Left renal pelvis (tissue), 4 donors: Measurements from ENCODE around the gene LST1. TPM values are rescaled to one million over a fixed set of nuclear protein-coding genes. Genes with fewer than 3 reads are reported as not detected.
"Not testable (repeated sequence)": the region's sequence is repeated elsewhere in the genome, so short reads cannot be mapped to it uniquely, and the experiment has no call there.

Experiments used
- DNase-seq, 4 donors: peaks; one replicate each; pipeline ENCODE4 v3.0.0-alpha.2; 2013; ENCODE audit warnings: low read depth in 4 of 4, low spot score in 3 of 4
- polyA plus RNA-seq, 4 donors: library from polyadenylated mRNA; unstranded; fragments of 120-200 nt; gene quantifications; one replicate each; pipeline ENCODE4 v1.2.1, GENCODE V29; 2013; ENCODE audit not compliant: insufficient read length in 4 of 4

Gene LST1
- polyA plus RNA-seq = 10 to 100 TPM in 1 of 4 donors, 1 to 10 TPM in 3; 4.6 to 10.3 (median 4.9) TPM

GRCh38 chr6:31586008-31586407 lies at the start of gene LST1:
Gene LST1, plus strand, starts transcription at chr6:31586277. Its CDS starts 1,023 bp downstream, at chr6:31587300.
- no peak for DNase-seq

- no peak for DNase-seq
Observed at GRCh38 chr6:31538805-31539400, 47.2 kb upstream of the LST1 start.

- DNase-seq = no peak
Observed at GRCh38 chr6:31540640-31541039, 45.4 kb upstream of the LST1 start.

GRCh38 chr6:31541059-31541657 lies 44.9 kb upstream of the LST1 start:
- peak in 1 of 4 donors; percentile 35 for DNase-seq

- DNase-seq = peak; percentile 94 to 96 (median 96)
Observed at GRCh38 chr6:31541658-31542521, 44.2 kb upstream of the LST1 start, which contains the start of gene DDX39B. Gene DDX39B, minus strand, starts transcription at chr6:31542003. Its CDS starts 1,471 bp downstream, at chr6:31540532.

- DNase-seq = no peak
Observed at GRCh38 chr6:31543639-31544038, 42.4 kb upstream of the LST1 start.

GRCh38 chr6:31544676-31545075 lies 41.4 kb upstream of the LST1 start:
- DNase-seq = no peak

GRCh38 chr6:31545291-31545690 lies 40.8 kb upstream of the LST1 start:
- DNase-seq = no peak

GRCh38 chr6:31546339-31546957 lies 39.6 kb upstream of the LST1 start, which contains the start of gene ATP6V1G2:
Gene ATP6V1G2, minus strand, starts transcription at chr6:31546608. Its CDS starts 49 bp downstream, at chr6:31546559.
- DNase-seq = peak; percentile 71 to 80 (median 75)

GRCh38 chr6:31546958-31547726 lies 38.9 kb upstream of the LST1 start, which contains the start of gene NFKBIL1:
Gene NFKBIL1, plus strand, starts transcription at chr6:31547608. Its CDS starts 87 bp downstream, at chr6:31547695.
- peak; percentile 90 to 95 (median 92) for DNase-seq

- DNase-seq = no peak
Observed at GRCh38 chr6:31547727-31548543, 38.1 kb upstream of the LST1 start.

- no peak for DNase-seq
Observed at GRCh38 chr6:31548544-31548873, 37.6 kb upstream of the LST1 start.

- not testable (repeated sequence) for DNase-seq
Observed at GRCh38 chr6:31551371-31551770, 34.7 kb upstream of the LST1 start.

- no peak for DNase-seq
Observed at GRCh38 chr6:31556307-31556706, 29.8 kb upstream of the LST1 start.

- no peak for DNase-seq
Observed at GRCh38 chr6:31557443-31558317, 28.4 kb upstream of the LST1 start.

- no peak for DNase-seq
Observed at GRCh38 chr6:31558318-31558625, 27.8 kb upstream of the LST1 start.

- no peak for DNase-seq
Observed at GRCh38 chr6:31558631-31559500, 27.2 kb upstream of the LST1 start.

GRCh38 chr6:31559606-31559957 lies 26.5 kb upstream of the LST1 start:
- DNase-seq = no peak
